Superior temporal gyrus (tissue), 1 donor: ENCODE measurements around the gene TEX14.
"Not testable (repeated sequence)": the region's sequence is repeated elsewhere in the genome, so short reads cannot be mapped to it uniquely, and the experiment has no call there.

Source experiments
- DNase-seq: peaks from one replicate; pipeline ENCODE4 v3.0.0-alpha.2; 2016; ENCODE audit errors: extremely low spot score

TEX14 gene

GRCh38 chr17:58691701-58692238 is at the start of gene TEX14:
Gene TEX14 (minus strand): TSS chr17:58692045. CDS start chr17:58652001, 40,044 bp downstream.
- no peak for DNase-seq

GRCh38 chr17:58741121-58741625 is 49.3 kb upstream of the TEX14 start:
- no peak for DNase-seq

GRCh38 chr17:58734811-58735210 is 43.0 kb upstream of the TEX14 start:
- no peak for DNase-seq

- no peak for DNase-seq
Measured at GRCh38 chr17:58734040-58734439, 42.2 kb upstream of the TEX14 start.

- DNase-seq, result no peak
Measured at GRCh38 chr17:58730937-58731336, 39.1 kb upstream of the TEX14 start.

- peak; percentile 51 for DNase-seq
Measured at GRCh38 chr17:58728798-58729197, 37.0 kb upstream of the TEX14 start.

- no peak for DNase-seq
Measured at GRCh38 chr17:58722696-58723095, 30.9 kb upstream of the TEX14 start.

- DNase-seq, result no peak
Measured at GRCh38 chr17:58722274-58722673, 30.4 kb upstream of the TEX14 start.

GRCh38 chr17:58710948-58711552 is 19.2 kb upstream of the TEX14 start:
- DNase-seq, result peak; percentile 82

- DNase-seq, result no peak
Measured at GRCh38 chr17:58706351-58707140, 14.7 kb upstream of the TEX14 start.

- no peak for DNase-seq
Measured at GRCh38 chr17:58703916-58704286, 12.1 kb upstream of the TEX14 start.

GRCh38 chr17:58703137-58703915 is 11.5 kb upstream of the TEX14 start:
- DNase-seq, result no peak

GRCh38 chr17:58702708-58703107 is 10.9 kb upstream of the TEX14 start:
- DNase-seq, result no peak

- DNase-seq, result no peak
Measured at GRCh38 chr17:58702045-58702476, 10.2 kb upstream of the TEX14 start.

GRCh38 chr17:58699771-58700170 is 7.9 kb upstream of the TEX14 start:
- no peak for DNase-seq

GRCh38 chr17:58694826-58695225 is 3.0 kb upstream of the TEX14 start:
- DNase-seq, result no peak

GRCh38 chr17:58694302-58694701 is 2.5 kb upstream of the TEX14 start:
- DNase-seq, result no peak

GRCh38 chr17:58693751-58694150 is 1.9 kb upstream of the TEX14 start:
- no peak for DNase-seq

GRCh38 chr17:58693208-58693607 is 1.4 kb upstream of the TEX14 start:
- no peak for DNase-seq

- DNase-seq, result peak; percentile 91
Measured at GRCh38 chr17:58692239-58693055, 602 bp upstream of the TEX14 start, which contains the start of gene RAD51C. Gene RAD51C (plus strand): TSS chr17:58692602. CDS start chr17:58692644, 42 bp downstream.

- not testable (repeated sequence) for DNase-seq
Measured at GRCh38 chr17:58690033-58690432, 1.8 kb downstream of the TEX14 start.
